ENCODE data around the gene LGALS7. TPM values are rescaled to one million over a fixed set of nuclear protein-coding genes. Genes with fewer than 3 reads are reported as not detected.

Gene LGALS7
- total and polyA plus RNA-seq, 2 of the 4 experiments (the other 2 are of a cell fraction): not detected

GRCh38 chr19:38793671-38794070 is 20.4 kb upstream of the LGALS7 start:
- no peaks in the 10 kb centered on the region for H3K79me1 ChIP-seq (ENCODE audit: low read depth in 1 of 2, low read length in 2 of 2)

More at GRCh38 chr19:38793671-38794070, 20.4 kb upstream of the LGALS7 start:
- Histone ChIP-seq H2AK5ac (ENCODE audit: low read depth, low read length) (no peak overlapping the region), H2AFZ (replicated peaks; ENCODE audit: low read length, poor library complexity) (no peak overlapping the region), H3K4ac (ENCODE audit: low read depth, low read length) (no peak overlapping the region), H3K9me3 (ENCODE audit: control insufficient read depth, insufficient read depth, low read length) (no peaks in the 10 kb centered on the region), H3K36me3 (ENCODE audit: control insufficient read depth, insufficient read depth, low read length) (no peaks in the 10 kb centered on the region), H3K27me3 (ENCODE audit: control insufficient read depth, insufficient read depth, low read length) (no peaks in the 10 kb centered on the region; the same call in 1 of the 2 replicates), H4K91ac (ENCODE audit: insufficient read depth, low read depth, low read length) (no peak overlapping the region; the same call in none of the 2 replicates), H3K27ac (ENCODE audit: insufficient read depth, low read length) (no peak overlapping the region), H3K14ac (replicated peaks; ENCODE audit: low read depth, low read length) (no peak overlapping the region), H4K20me1 (ENCODE audit: insufficient read depth, low read length) (no peaks in the 10 kb centered on the region), H4K5ac (ENCODE audit: low read depth, low read length) (no peak overlapping the region), H3K18ac (ENCODE audit: low read depth, low read length) (no peak overlapping the region), H2BK5ac (ENCODE audit: low read depth, low read length, poor library complexity, severe bottlenecking) (no peak overlapping the region), H4K8ac (ENCODE audit: low read depth in 2 of 2, low read length in 2 of 2) (no peak overlapping the region), H2AK9ac (replicated peaks; ENCODE audit: low read depth, low read length, poor library complexity) (no peak overlapping the region), H3K9ac (ENCODE audit: low read depth, low read length) (no peak overlapping the region), H3K4me1 (ENCODE audit: control insufficient read depth, insufficient read depth, low read length) (peaks cover 5% of the 10 kb centered on the region), H3K23ac (ENCODE audit: low read depth, low read length) (no peak overlapping the region), H3K56ac (ENCODE audit: extremely low read depth, insufficient read depth, low read length) (no peak overlapping the region), H3K4me3 (ENCODE audit: insufficient read depth, low read depth, low read length) (no peak overlapping the region), H3K4me2 (ENCODE audit: low read depth, low read length) (no peak overlapping the region), H2BK120ac (ENCODE audit: low read depth, low read length) (no peak overlapping the region), H2BK15ac (ENCODE audit: low read depth, low read length) (peak overlapping the region; percentile 17; the same call in 1 of the 3 replicates), H3K9me1 (ENCODE audit: insufficient read depth, low read length) (peaks cover 3% of the 10 kb centered on the region; the same call in 1 of the 2 replicates), H2BK20ac (ENCODE audit: low read depth, low read length) (no peak overlapping the region)
- DNase-seq (no peak), ATAC-seq (ENCODE audit: low read depth) (no peak)
- 80% methylated on average over 1 of the region's 5 CpGs; no CpG with 5 or more reads in 1 of the 2 experiments for WGBS, 2 experiments (ENCODE audit: extremely low coverage in 2 of 2, insufficient read length in 1 of 2)
- in situ Hi-C loops (cut with MboI; ENCODE audit: low sequenced_read_pairs): no loop called here
- BruUV-seq (replicated peaks): no TSS peak
- POLR2A ChIA-PET (ENCODE audit: unreplicated experiment): no interaction called here
- TF ChIP-seq CTCF (conservative IDR thresholded peaks at IDR 0.05; ENCODE audit: low read depth, low read length): no peak
- TF ChIP-seq POLR2A (IDR thresholded peaks at IDR 0.05; ENCODE audit: low read depth, low read length): no peak
- dilution Hi-C loops (cut with HindIII; ENCODE audit: low sequenced_read_pairs, unreplicated experiment): no loop called here
- intact Hi-C loops (cut with micrococcal nuclease): no loop called here
- CTCF ChIA-PET: no interaction called here
